ENCODE results near the gene VEGFC. TPM values are rescaled to one million over a fixed set of nuclear protein-coding genes. Genes with fewer than 3 reads are reported as not detected.

Gene VEGFC
- total RNA-seq = not detected

DNA sequence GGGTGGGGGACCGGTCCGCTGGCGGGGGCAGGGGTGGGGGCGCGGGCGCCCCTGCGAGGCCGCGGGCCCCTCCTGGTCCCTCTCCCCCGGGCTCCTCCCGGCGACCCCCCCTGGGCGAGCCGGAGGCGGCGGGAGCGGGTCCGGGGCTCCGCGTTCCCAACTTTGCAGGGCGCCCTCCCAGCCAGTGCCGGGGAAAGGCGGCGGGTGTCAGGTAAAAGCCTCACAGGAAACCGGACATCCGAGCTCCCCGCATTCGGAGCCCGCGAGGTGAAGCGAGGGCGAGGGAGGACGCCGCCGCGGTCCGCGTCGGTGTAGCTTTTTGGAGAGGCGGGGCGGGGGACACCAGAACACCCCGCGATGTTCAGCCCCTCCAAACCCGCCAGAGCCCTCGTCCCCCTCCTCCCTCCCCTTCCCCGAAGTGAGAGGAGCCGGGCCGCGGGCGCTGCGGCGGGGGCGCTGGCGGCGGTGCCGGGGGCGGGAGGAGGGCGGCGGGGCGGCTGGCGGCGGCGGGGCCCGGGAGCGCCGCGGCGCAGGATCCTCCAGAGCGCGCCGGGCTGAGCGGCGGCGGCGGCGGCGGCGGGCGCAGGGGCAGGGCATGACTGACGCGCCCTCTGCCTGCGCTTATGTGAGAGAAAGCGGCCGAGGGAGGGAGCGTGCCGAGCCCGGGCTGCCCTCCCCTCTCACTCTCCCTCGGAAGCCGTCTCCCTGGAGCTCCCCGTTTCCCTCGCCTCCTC, at the start of gene VEGFC:
Gene VEGFC (minus strand): TSS at position 597 of the 734 bp plus-strand sequence. CDS start 611 bp downstream, outside the sequence.
- Mint-ChIP-seq H3K9me3 (no peaks in the 10 kb centered on the region), H3K27me3 (peaks cover 36% of the 10 kb centered on the region), H3K4me3 (peak within 1 kb of the TSS; percentile 31), H3K27ac (no peak within 1 kb of the TSS), H3K36me3 (ENCODE audit: low read depth) (no peaks in the 10 kb centered on the region), H3K4me1 (no peaks in the 10 kb centered on the region)
- peak; percentile 9 for ATAC-seq (replicated peaks)

DNA sequence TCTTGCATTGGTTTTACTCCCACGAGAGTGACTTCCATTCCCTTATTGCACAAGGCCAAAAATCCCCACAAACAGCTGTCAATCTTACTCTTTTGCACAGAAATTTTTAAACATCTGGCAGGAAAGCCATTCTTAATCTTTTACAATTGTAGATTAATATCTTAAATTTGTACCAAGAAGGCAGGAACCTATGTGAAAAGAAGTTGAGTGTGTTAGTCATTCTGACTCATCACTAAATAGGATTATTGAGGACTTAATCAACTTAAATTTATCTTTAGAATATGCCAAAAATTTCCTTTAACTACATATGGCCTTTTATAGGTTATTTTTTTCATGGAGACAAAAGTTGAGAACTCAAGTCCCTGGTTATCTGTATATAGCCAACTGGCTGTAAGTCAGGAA, 49.0 kb upstream of the VEGFC start:
- no peak overlapping the region for H3K27ac Mint-ChIP-seq
- no peaks in the 10 kb centered on the region for H3K9me3 Mint-ChIP-seq
- no peaks in the 10 kb centered on the region for H3K36me3 Mint-ChIP-seq (ENCODE audit: low read depth)
- H3K4me3 Mint-ChIP-seq = no peak overlapping the region
- no peaks in the 10 kb centered on the region for H3K4me1 Mint-ChIP-seq
- ATAC-seq (replicated peaks) = no peak
- no peaks in the 10 kb centered on the region for H3K27me3 Mint-ChIP-seq

DNA sequence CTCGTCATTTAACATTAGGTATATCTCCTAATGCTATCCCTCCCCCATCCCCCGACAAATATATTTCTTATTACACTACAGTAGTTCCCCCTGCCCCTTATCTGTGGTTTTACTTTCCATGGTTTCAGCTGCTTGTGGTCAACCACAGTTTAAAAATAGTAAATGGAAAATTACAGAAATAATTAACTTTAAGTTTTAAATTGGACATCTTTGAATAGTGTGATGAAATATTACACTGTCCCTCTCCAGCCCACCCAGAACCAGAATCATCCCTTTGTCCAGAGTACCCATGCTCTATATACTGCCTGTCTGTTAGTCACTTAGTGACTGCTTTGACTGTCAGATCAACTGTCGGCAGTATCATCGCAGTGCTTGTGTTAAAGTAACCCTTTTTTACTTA, 47.4 kb upstream of the VEGFC start:
- H3K27me3 Mint-ChIP-seq = no peaks in the 10 kb centered on the region
- H3K4me1 Mint-ChIP-seq = no peaks in the 10 kb centered on the region
- H3K4me3 Mint-ChIP-seq = no peak overlapping the region
- no peaks in the 10 kb centered on the region for H3K36me3 Mint-ChIP-seq (ENCODE audit: low read depth)
- no peaks in the 10 kb centered on the region for H3K9me3 Mint-ChIP-seq
- no peak for ATAC-seq (replicated peaks)
- H3K27ac Mint-ChIP-seq = no peak overlapping the region

GRCh38 chr4:176839656-176840055, 46.9 kb upstream of the VEGFC start:
- no peaks in the 10 kb centered on the region for H3K27me3 Mint-ChIP-seq
- H3K4me3 Mint-ChIP-seq = no peak overlapping the region
- H3K9me3 Mint-ChIP-seq = no peaks in the 10 kb centered on the region
- no peaks in the 10 kb centered on the region for H3K4me1 Mint-ChIP-seq
- ATAC-seq (replicated peaks) = no peak
- no peak overlapping the region for H3K27ac Mint-ChIP-seq
- no peaks in the 10 kb centered on the region for H3K36me3 Mint-ChIP-seq (ENCODE audit: low read depth)

- Mint-ChIP-seq H3K9me3 (no peaks in the 10 kb centered on the region), H3K4me3 (no peak overlapping the region), H3K27ac (no peak overlapping the region), H3K27me3 (no peaks in the 10 kb centered on the region), H3K36me3 (ENCODE audit: low read depth) (no peaks in the 10 kb centered on the region), H3K4me1 (no peaks in the 10 kb centered on the region)
- ATAC-seq (replicated peaks) = no peak
These were observed 46.1 kb upstream of the VEGFC start for GRCh38 chr4:176838601-176839433.

DNA sequence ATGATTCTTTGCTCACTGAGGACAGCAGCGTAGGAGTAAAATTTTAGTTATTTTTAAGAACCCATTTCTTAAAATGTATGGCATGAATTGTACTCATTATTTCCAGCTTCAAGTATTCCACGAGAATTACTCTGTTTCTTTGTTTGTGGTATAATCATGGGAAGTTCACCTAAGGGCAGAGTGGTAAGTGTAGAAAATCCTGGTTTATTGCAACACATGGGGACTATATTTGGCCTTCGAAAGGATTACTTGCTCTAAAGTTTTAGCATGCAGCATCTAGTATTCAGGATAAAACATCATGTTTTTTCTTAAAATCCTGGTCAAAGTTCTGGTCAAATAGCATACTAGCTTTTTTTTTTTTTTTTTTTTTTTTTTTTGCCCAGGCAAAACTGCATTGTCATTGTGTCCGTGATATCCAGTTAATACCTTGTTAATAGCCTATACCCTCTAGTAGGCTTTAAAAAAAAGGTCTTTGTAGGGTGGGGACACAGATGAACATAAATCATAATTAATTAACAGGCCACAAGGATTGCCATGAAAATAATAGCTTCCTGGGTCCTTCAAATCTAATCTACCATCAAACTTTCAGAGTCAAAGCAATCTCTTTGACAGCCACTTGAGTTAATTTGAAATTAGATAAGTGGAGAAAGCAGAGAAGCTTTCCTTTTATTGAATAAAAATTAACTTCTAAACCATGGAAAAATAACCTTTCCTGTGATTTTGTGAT, 44.6 kb upstream of the VEGFC start:
- Mint-ChIP-seq H3K27ac (no peak overlapping the region), H3K4me1 (no peaks in the 10 kb centered on the region), H3K9me3 (no peaks in the 10 kb centered on the region), H3K4me3 (no peak overlapping the region), H3K36me3 (ENCODE audit: low read depth) (no peaks in the 10 kb centered on the region), H3K27me3 (no peaks in the 10 kb centered on the region)
- no peak for ATAC-seq (replicated peaks)

DNA sequence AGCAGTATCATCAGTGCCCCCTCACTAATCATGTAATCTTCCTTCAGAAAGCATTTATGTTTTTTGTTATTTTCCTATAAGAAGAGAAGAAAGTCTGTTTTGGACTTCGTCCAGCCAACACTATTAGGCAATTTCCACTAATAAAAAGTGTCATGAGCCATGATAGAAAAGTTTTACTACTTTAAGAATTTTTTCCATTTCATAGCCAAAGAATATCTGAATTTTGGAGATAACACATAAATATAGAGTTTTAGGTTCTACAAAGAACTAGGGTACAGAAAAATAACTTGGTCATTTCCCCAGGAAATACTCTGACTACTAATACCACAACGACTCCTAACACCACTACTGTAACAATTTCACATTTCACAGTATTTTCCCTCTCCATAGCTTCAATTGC, 41.8 kb upstream of the VEGFC start:
- no peaks in the 10 kb centered on the region for H3K36me3 Mint-ChIP-seq (ENCODE audit: low read depth)
- H3K9me3 Mint-ChIP-seq = no peaks in the 10 kb centered on the region
- no peaks in the 10 kb centered on the region for H3K4me1 Mint-ChIP-seq
- no peaks in the 10 kb centered on the region for H3K27me3 Mint-ChIP-seq
- no peak for ATAC-seq (replicated peaks)
- H3K4me3 Mint-ChIP-seq = no peak overlapping the region
- no peak overlapping the region for H3K27ac Mint-ChIP-seq

DNA sequence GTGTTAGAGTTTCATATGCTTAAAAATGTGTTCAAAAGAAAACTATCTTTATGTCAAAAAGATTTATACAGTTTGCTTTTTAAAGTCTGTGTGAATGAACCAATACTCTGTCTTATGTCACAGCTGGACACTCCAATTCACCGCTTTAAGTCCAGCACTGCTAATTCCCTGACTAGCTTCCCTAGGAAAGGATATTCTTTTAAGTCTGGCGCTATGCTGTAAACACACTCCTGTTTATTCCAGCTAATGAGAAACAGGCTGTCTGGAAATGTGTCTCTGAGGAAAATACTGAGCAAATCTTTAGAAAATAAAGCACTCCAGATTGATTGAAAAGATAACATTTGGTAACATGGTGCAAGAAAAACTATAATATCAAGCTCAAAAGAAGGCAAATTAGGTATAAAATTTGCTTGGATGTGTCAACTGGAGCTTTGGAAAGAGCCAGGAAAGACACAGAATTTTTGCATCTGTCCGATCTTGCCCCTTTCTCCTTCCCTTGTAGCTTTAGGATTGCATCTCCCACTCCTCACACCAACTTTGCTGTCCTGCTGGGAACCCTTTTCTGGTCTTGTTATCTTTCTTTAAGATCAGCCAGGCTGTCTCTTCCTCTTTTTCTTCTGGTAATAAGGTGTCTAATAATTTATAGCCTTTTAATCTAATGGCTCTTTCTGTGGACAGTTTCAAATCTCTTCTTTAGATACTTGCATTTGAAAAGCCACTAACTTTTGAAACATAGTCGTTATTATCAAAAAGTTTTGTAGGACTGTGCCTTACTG, 40.9 kb upstream of the VEGFC start:
- Mint-ChIP-seq H3K4me3 (no peak overlapping the region), H3K36me3 (ENCODE audit: low read depth) (no peaks in the 10 kb centered on the region), H3K9me3 (no peaks in the 10 kb centered on the region), H3K4me1 (no peaks in the 10 kb centered on the region), H3K27ac (no peak overlapping the region), H3K27me3 (no peaks in the 10 kb centered on the region)
- ATAC-seq (replicated peaks) = no peak

DNA sequence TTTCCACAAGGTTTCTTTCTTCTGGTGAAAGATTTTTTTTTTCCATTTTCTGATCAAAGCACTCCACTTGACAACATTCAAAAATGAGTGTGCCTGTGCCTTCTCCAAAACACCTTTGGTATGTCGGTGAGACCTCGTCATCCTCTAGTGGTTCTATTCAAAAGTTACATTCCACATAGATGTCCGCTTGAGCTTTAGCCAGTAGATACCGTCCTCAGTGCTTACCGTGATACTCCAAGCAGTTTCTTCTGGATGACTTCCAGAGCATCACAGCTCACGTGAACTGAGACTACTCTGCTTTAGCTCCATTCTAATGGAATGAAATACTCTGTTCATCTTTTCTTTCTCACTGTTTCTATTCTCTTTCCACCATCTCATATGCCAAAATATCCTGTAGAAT, 38.2 kb upstream of the VEGFC start:
- no peak for ATAC-seq (replicated peaks)
- H3K27me3 Mint-ChIP-seq = no peaks in the 10 kb centered on the region
- H3K27ac Mint-ChIP-seq = no peak overlapping the region
- no peaks in the 10 kb centered on the region for H3K4me1 Mint-ChIP-seq
- H3K4me3 Mint-ChIP-seq = no peak overlapping the region
- no peaks in the 10 kb centered on the region for H3K9me3 Mint-ChIP-seq
- H3K36me3 Mint-ChIP-seq (ENCODE audit: low read depth) = no peaks in the 10 kb centered on the region

GRCh38 chr4:176825586-176825985, 32.9 kb upstream of the VEGFC start:
- Mint-ChIP-seq H3K9me3 (no peaks in the 10 kb centered on the region), H3K4me3 (no peak overlapping the region), H3K36me3 (ENCODE audit: low read depth) (no peaks in the 10 kb centered on the region), H3K27me3 (no peaks in the 10 kb centered on the region), H3K4me1 (no peaks in the 10 kb centered on the region), H3K27ac (no peak overlapping the region)
- no peak for ATAC-seq (replicated peaks)

DNA sequence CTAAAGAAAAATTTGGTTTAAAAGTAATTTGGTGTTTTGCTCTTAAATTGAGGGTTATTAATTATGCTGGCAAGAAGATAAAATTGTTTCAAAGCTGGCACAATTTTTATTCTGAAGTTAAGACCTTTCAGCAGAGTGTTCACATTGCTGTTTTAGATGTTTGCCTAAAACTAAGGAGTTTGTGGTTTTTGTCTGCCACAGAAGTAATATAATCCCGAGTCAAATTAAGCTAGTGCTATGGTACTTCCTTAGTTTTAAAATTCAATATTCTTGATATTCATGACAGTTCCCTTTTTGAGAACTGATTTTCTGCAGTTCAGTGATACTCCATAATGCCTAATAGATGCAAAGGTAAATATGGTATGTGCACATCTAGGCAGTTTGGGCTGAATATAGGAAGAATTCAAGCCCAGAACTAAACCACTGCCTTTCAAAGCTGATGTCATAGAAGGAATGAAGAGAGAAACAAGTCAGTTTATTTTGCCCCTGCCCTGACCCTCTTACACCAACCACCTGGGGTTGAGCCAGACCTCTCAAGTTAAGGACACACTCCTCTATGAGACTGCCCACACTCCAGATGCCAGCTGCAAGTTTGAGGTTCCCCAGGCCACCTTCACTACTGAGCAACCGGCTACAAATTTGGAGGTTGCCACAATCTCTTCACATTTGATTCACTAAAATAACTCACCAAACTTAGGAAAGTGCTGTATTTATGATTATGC, 32.1 kb upstream of the VEGFC start:
- Mint-ChIP-seq H3K27ac (no peak overlapping the region), H3K36me3 (ENCODE audit: low read depth) (no peaks in the 10 kb centered on the region), H3K4me1 (no peaks in the 10 kb centered on the region), H3K27me3 (no peaks in the 10 kb centered on the region), H3K9me3 (no peaks in the 10 kb centered on the region), H3K4me3 (no peak overlapping the region)
- no peak for ATAC-seq (replicated peaks)

DNA sequence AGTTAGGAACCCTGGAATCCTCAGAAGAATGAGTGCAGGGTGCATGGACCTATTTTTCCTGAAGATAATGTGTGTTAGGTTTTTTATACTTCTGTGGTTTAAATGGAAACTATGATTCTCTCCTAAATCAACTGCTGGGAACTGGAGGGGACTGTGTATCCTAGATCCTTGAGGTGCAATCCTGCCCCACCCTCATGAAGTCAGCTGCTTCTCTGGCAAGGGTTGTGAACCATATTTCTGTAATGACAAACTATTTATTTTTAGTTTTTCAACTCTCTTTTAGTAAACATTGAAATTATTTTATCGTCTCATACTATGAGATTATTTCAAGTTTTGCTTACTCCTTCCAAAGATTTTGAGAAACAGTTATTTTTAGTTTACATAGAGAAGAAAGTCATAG, 25.8 kb upstream of the VEGFC start:
- no peak for ATAC-seq (replicated peaks)
- no peaks in the 10 kb centered on the region for H3K9me3 Mint-ChIP-seq
- no peaks in the 10 kb centered on the region for H3K27me3 Mint-ChIP-seq
- no peak overlapping the region for H3K4me3 Mint-ChIP-seq
- H3K36me3 Mint-ChIP-seq (ENCODE audit: low read depth) = no peaks in the 10 kb centered on the region
- H3K4me1 Mint-ChIP-seq = no peaks in the 10 kb centered on the region
- no peak overlapping the region for H3K27ac Mint-ChIP-seq

DNA sequence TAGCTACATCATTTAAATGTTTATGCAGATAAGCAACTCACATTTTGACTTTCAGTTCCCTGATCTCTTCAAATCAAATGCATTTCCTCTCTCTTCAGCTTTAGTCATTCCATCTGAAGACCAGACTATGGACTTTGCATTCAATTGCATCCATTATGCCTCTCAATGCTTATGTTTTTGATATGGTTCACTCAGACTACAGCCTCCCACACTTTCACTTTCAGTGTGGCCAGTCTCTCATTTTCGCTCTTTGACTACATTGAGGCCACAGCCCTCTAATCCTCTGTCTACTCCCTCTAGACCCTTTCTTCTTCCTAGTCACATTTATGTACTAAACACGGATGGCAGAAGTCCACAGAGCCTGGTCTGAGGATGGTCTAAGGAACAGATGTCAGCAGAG, 24.5 kb upstream of the VEGFC start:
- Mint-ChIP-seq H3K4me3 (no peak overlapping the region), H3K27ac (no peak overlapping the region), H3K27me3 (no peaks in the 10 kb centered on the region), H3K9me3 (no peaks in the 10 kb centered on the region), H3K36me3 (ENCODE audit: low read depth) (no peaks in the 10 kb centered on the region), H3K4me1 (no peaks in the 10 kb centered on the region)
- ATAC-seq (replicated peaks) = no peak

- ATAC-seq (replicated peaks) = no peak
- H3K9me3 Mint-ChIP-seq = no peaks in the 10 kb centered on the region
- no peak overlapping the region for H3K4me3 Mint-ChIP-seq
- H3K27me3 Mint-ChIP-seq = no peaks in the 10 kb centered on the region
- no peaks in the 10 kb centered on the region for H3K36me3 Mint-ChIP-seq (ENCODE audit: low read depth)
- no peaks in the 10 kb centered on the region for H3K4me1 Mint-ChIP-seq
- H3K27ac Mint-ChIP-seq = no peak overlapping the region
These were observed 22.0 kb upstream of the VEGFC start for GRCh38 chr4:176814770-176815169.

Data from activated T-helper 17 cell treated with anti-CD3 and anti-CD28 coated beads, Interleukin-2, amount 50 U/mL, for 72 hours (primary cell).